Activated CD4-positive, CD25-positive, alpha-beta regulatory T cell treated with anti-CD3 and anti-CD28 coated beads, Interleukin-2, amount 50 U/mL, for 16 hours (primary cell): ENCODE results near the gene MGME1.
A peak's percentile ranks its signal among the peaks of the same experiment; 100 is the strongest.
"Not testable (repeated sequence)": the region's sequence is repeated elsewhere in the genome, so short reads cannot be mapped to it uniquely, and the experiment has no call there.

Experiments used
- DNase-seq: peaks from one replicate; pipeline ENCODE4 v3.0.0-alpha.2; 2020; ENCODE audit warnings: low read depth, low spot score

MGME1 gene

GRCh38 chr20:17959257-17959627, 9.6 kb upstream of the MGME1 start:
- no peak for DNase-seq

DNA sequence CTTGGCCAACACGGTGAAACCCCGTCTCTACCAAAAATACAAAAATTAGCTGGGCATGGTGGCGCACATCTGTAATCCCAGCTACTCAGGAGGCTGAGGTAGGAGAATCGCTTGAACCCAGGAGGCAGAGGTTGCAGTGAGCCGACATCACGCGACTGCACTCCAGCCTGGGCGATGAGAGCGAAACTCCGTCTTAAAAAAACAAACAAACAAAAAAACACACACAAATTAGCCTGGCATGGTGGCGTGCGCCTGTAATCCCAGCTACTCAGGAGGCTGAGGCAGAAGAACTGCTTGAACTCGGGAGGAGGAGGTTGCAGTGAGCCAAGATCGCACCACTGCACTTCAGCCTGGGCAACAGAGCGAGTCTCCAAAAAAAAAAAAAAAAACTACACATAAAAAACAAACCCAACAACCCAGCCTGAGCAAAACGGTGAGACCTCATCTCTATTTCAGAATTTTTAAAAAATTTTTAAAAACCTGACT, 8.4 kb upstream of the MGME1 start:
- DNase-seq, result not testable (repeated sequence)

DNA sequence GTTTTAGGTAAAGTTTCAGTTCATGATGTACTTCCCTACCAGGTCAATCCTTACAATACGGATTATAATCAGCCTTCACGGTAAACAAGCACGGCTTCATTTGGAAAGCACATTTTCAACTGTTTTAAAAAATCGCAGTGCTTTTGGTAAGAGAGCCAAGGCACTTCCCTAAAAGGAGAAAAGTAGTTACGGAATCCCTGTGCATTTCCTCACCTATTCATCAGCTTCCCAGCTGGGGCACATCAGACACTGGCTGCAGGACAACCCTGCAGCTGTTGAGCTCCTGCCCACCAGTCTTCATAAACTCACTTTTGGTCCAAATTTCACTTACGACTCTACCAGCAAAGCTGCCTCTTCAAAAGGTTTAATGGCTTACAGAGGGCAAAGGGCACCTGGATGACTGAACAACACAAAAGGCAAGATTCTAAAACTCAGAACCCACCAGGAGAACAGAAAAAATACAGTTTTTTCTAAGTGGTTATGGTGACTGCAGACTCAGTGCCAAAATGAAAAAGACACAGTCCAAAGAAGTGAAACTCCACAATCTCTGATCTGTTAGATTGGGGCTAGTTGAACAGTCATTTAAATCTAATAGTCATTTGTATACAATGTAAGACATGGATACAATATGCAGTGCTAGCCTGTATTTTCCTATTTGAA, 7.8 kb upstream of the MGME1 start:
- no peak for DNase-seq

GRCh38 chr20:17961587-17961940, 7.3 kb upstream of the MGME1 start:
- DNase-seq, result no peak

DNA sequence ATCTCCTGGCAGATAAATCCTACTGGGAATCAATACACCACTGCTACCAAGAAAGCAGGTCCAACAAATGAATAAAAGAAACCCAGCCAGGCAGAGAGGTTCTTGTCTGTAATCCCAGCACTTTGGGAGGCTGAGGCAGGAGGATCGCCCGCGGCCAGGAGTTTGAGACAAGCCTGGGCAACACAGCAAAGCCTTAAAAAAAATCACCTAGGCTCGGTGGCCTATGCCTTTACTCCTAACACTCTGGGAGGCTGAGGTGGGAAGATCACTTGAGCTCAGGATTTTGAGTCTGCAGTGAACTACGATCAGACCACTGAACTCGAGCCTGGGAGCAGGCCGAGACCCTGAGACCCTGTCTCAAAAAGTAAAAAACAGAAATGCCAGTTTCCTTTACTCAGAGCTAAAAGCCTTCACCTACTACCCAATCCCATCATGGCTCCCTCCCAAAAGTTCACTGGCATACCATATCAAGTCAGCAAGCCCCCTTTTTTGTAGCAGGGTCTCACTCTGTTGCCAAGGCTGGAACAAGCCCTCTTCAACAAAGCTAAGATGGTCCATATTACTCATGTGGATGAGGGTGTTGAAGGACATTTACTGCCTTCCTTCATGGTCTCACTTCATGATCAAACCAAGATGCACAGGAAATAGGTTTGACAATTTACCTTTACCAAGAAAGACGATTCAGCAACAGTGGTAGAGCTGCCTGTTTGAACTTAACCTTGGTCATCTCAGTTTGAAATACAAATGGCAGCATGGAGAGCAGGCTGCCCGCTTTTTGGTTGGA, 5.5 kb upstream of the MGME1 start:
- no peak for DNase-seq

GRCh38 chr20:17964073-17964472, 4.7 kb upstream of the MGME1 start:
- no peak for DNase-seq

DNA sequence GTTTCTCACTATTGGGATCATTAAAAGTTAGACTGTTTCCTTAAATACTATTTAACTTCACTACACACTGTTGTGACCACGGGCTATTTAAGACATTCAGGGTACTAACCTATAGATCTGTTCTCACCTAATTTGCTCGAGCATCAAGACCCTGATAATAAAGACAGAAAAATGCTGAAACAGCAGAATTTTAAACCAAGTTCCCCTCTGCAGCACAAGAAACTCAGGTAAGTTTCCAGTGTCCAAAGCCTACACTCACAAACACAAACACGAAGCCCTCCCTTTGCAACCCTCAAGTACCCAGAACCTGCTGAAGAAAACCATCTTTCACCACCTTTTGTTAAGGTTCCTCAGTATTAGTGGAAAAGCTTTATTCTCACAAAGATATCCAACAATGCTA, 4.2 kb upstream of the MGME1 start:
- DNase-seq, result no peak

DNA sequence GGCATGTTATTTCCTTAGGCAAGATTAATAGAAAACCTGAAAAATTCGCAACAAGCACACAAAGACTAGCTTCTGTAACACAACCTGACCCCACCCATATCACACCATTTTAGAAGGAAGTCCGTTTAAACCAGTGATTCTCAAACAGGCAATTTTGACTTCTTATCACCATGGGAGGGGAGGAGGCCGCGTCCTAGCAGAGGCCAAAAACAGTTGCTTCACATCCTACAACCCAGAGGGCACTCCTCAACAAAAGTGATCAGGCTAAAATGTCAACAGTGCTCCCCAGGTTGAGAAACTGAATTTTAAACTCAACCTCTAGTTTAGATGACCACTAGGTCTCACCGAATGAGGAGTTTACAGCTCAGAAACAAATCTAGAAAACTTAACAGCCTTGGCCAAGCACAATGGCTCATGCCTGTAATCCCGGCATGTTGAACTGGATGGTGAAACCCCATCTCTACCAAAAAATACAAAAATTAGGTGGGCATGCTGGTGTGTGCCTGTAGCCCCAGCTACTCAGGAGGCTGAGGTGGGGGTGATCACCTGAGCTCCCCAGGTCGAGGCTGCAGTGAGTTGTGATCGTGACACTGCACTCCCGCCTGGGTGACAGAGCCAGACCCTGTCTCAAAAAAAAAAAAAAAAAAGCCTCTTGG, 3.6 kb upstream of the MGME1 start:
- DNase-seq, result no peak

GRCh38 chr20:17966432-17967310, 2.1 kb upstream of the MGME1 start:
- DNase-seq, result no peak

DNA sequence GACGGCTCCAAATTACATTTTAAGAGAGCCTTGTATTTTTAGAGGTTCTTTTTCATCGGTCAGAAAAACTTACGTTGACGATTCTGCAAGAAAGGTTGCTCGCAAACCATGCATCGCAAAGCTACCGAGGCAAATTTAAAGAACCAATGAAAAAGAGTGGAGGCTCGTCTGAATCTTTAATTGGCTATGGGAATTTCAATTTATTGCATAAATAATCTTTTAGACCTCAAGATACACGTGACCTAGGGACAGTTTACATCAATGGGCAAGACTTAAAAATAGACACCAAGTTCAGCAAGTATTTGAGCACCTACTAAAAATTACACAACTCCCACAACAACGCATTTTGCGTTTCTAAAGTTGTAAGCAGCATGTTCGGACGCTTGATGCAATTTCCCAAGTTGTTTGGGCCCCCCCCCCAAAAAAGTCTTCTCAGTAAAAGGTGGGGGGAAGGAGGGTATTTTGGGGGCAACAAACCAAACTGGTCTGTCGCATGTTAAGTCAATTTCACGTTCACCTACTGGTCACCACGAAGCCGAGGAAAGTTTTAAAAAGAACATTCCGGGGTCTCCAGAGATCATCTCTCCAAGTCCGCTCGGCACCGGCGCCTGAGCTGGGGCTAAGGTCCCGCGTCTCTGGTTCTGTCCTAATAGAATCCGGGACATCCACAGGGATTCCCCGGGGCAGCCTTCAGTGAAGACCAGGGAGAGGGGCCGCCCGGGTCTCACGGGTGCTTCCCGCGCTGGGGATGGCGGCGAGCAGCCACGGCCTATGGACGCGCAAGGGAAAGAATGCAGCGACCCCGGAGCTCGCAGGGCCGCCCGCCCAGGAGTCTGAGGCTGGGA, 1.1 kb upstream of the MGME1 start:
- no peak for DNase-seq

GRCh38 chr20:17969278-17969883, 563 bp downstream of the MGME1 start:
- no peak for DNase-seq

- DNase-seq, result peak; percentile 21
Measured at GRCh38 chr20:17969884-17970409, 1.1 kb downstream of the MGME1 start.

DNA sequence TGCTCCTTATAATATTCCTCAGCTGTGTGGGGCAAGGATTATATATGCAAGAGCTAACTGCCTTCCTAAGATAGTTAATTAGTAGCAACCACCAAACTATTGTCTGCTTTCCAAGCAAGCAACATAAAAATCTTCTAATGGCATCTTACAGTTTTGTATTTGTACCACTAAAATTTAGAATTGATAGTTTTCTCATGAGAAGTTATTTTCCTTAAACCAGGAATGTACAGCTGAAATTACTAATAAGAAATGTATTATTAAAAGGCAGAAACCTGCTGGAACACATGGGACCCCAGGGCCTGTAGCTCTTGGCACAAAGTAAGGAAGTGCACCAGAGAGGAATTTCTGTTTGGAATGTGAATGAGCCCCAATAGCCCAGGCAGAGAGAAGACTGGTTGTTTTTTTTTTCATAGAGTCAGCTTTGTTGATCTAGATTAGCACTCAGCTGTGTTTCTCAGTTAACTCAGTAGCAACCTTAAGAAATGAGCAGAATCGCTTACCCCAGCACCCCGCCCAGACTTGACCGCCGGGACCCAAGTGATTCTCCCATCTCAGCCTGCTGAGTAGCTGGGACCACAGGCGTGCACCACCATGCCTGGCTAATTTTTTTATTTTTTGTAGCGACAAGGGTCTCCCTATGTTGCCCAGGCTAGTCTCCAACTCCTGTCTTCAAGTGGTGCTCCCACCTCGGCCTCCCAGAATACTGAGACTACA, 2.6 kb downstream of the MGME1 start:
- no peak for DNase-seq

DNA sequence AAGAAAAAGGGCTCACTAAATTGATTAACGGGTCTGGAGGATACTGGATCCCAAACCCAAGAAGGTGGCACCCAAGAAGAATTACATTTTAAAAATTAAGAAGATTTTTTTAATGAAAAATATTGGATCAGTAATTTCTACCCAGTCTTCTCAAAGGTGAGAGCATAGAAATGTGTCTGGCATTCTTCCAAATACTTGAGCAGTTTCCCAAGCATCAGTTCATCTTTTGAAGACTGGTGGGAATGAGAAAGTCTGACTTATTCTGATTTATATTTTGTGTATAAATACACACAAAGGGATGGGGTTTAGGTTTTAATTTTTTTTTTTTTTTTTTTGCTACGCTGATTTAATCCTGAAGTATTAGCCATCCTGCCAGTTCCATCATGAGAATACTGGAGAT, 3.3 kb downstream of the MGME1 start:
- DNase-seq, result no peak

GRCh38 chr20:17976305-17976704, 7.5 kb downstream of the MGME1 start:
- no peak for DNase-seq

GRCh38 chr20:17985388-17986018, 16.7 kb downstream of the MGME1 start:
- no peak for DNase-seq

DNA sequence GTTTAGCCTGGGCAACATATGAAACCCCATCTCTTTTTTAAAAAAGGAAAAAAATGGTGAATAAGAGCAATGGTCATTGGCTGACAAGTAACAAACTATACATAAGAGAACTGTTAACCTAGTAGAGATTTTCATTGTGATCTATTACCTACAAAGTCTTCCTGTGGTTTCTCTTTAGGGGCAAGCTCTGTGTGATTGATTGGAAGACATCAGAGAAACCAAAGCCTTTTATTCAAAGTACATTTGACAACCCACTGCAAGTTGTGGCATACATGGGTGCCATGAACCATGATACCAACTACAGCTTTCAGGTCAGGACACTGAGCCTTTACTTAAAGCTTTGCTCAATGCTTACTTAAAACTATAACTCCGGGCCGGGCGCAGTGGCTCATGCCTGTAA, 19.2 kb downstream of the MGME1 start:
- no peak for DNase-seq

DNA sequence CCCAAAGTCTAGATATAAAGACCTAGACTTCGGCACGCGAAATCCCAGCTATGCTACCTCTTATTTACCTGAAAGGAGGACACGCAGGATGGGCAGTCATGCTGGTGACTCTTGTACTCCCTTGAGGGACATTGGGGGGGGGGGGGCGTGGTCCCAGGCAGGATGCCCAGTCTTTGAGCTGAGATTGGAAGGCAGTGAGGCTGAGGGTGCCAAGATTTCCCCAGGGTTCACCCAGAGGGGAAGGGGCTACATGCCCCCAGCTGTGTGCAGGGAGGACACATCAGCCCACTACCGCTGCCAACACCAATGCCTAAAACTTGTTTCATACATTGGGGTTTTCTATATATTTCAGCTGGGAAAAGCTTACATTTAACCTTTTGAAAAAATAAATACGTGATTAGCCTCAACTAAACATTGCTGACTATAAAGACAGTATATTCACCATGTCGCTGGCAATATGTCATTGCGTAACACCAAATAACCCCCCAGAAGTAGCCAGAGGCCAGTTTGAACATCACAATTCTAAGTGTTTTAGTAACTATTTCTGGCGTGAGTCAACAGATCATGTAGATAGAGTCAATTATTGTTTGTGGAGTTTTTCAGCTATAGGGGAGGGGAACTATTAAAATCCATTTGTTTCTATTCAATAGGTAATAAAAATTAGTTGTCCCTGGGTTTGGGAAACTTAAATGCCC, 21.6 kb downstream of the MGME1 start:
- DNase-seq, result no peak
